HepG2 (cell line): ENCODE results near the gene LYRM2.

ENCODE experiments used
- FOXK2 ChIP-seq: fragments of 450-650 bp; IDR thresholded peaks from 2 replicates; pipeline ENCODE4 v1.6.1; 2016
- POLR2AphosphoS5 ChIP-seq: IDR thresholded peaks from 2 replicates; pipeline ENCODE4 v1.6.1; 2012; ENCODE audit warnings: low read depth, low read length
- SOX6 ChIP-seq, 2 experiments: fragments of 450-650 bp in 1 of 2; sonication (generic) in 1 of 2; formaldehyde crosslinking in 1 of 2; IDR thresholded peaks; 2 replicates each; pipeline versions ENCODE4 v1.4.0 to v1.6.1; 2017 to 2020; ENCODE audit warnings: antibody characterized with exemption in 1 of 2, mild to moderate bottlenecking in 1 of 2, missing genetic modification reagents in 1 of 2
- TCF7 ChIP-seq: sonication (generic); IDR thresholded peaks from 2 replicates; pipeline ENCODE4 v1.6.1; 2016; ENCODE audit warnings: antibody characterized with exemption, low read depth
- ZNF318 ChIP-seq: sonication (generic); formaldehyde crosslinking; IDR thresholded peaks from 2 replicates; pipeline ENCODE4 v1.4.0; 2020; ENCODE audit warnings: mild to moderate bottlenecking, missing genetic modification reagents

- no peak for TF ChIP-seq ZNF318
- TF ChIP-seq FOXK2, result no peak
- no peak for TF ChIP-seq SOX6 (IDR thresholded peaks at IDR 0.05)
- TF ChIP-seq SOX6 (CRISPR knock-in tag; IDR thresholded peaks at IDR 0.05), result no peak
- no peak for TF ChIP-seq POLR2AphosphoS5
- TF ChIP-seq TCF7, result no peak
These were observed 85.1 kb downstream of the LYRM2 start for GRCh38 chr6:89553431-89553830.
